Stimulated activated effector memory CD8-positive, alpha-beta T cell treated with anti-CD3 and anti-CD28 coated beads, Interleukin-12 subunit alpha, Interleukin-12 subunit beta, amount 100 ng/mL, for 72 hours (primary cell): Measurements from ENCODE around the gene LEMD3.
A peak's percentile ranks its signal among the peaks of the same experiment; 100 is the strongest.
"Not testable (repeated sequence)": the region's sequence is repeated elsewhere in the genome, so short reads cannot be mapped to it uniquely, and the experiment has no call there.

Experiments
- ATAC-seq: fragments of 150-1000 bp; cut with Tn5 transposase; 2 replicates; pipeline ENCODE4 v1.10.0; 2021
- DNase-seq, 2 donors: peaks; one replicate each; pipeline ENCODE4 v3.0.0; 2021 to 2022; ENCODE audit warnings: low spot score in 2 of 2
- H3K27ac Mint-ChIP-seq: one replicate; pipeline ENCODE4 v1.8.0; 2022; ENCODE audit warnings: mild to moderate bottlenecking, mixed read lengths
- H3K36me3 Mint-ChIP-seq: one replicate; pipeline ENCODE4 v1.8.0; 2022; ENCODE audit warnings: mild to moderate bottlenecking, mixed read lengths
- H3K4me1 Mint-ChIP-seq: one replicate; pipeline ENCODE4 v1.8.0; 2022; ENCODE audit warnings: mixed read lengths
- H3K4me3 Mint-ChIP-seq: one replicate; pipeline ENCODE4 v1.8.0; 2022; ENCODE audit warnings: mild to moderate bottlenecking, mixed read lengths
- H3K9me3 Mint-ChIP-seq: one replicate; pipeline ENCODE4 v1.8.0; 2022; ENCODE audit warnings: mixed read lengths

LEMD3 gene

GRCh38 chr12:65277994-65278575, 108.7 kb downstream of the LEMD3 start:
- Mint-ChIP-seq H3K4me1 (peaks cover 5% of the 10 kb centered on the region), H3K4me3 (peak overlapping the region; percentile 34), H3K27ac (no peak overlapping the region), H3K36me3 (no peaks in the 10 kb centered on the region), H3K9me3 (no peaks in the 10 kb centered on the region)
- DNase-seq (no peak), ATAC-seq (no peak)

GRCh38 chr12:65278576-65279368, 109.4 kb downstream of the LEMD3 start, which contains the start of gene MSRB3:
Gene MSRB3, plus strand, starts transcription at chr12:65278683. Its CDS starts 29,897 bp downstream, at chr12:65308580.
- Mint-ChIP-seq H3K4me3 (peak within 1 kb of the TSS; percentile 34), H3K36me3 (no peaks in the 10 kb centered on the region), H3K9me3 (no peaks in the 10 kb centered on the region), H3K27ac (no peak within 1 kb of the TSS), H3K4me1 (peaks cover 5% of the 10 kb centered on the region)
- ATAC-seq (peak; percentile 68), DNase-seq (peak in 1 of 2 donors; percentile 55)

DNA sequence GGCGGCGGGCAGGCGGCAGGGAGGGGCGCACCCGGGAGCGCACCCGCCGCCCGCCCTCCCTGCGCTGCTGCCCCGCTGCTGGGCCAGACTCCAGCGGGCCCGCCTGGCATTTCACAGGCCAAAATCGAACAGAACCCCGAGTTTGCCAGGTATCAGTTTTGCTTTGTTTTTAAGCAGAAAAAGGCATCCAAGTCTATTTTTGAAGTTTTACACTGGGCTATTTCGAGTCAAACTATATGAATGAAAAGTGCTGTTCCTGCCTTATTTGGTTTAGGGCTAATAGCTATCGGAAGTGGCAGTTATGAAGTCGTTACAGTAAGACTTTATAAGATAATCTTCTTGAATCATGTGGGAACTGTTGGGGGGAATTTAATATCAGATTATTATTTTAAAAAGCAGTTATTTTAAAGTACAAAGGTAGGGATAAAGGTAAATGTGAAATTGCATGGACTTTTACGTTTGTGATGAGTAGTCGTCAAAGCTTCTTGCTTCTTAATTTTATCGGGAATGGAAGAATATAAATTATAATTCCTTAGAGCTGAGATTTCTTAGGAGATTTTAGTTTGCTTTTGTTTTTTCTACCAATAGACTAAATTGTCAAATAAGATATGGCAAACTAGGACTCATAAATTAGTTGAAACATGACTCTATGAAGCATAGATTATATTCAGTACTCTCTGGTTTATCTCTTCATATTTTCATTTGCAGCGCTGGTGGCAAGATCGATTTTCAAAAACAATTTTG, 110.2 kb downstream of the LEMD3 start:
- H3K27ac Mint-ChIP-seq, result no peak overlapping the region
- no peaks in the 10 kb centered on the region for H3K9me3 Mint-ChIP-seq
- no peaks in the 10 kb centered on the region for H3K36me3 Mint-ChIP-seq
- H3K4me3 Mint-ChIP-seq, result peak overlapping the region; percentile 34
- ATAC-seq, result no peak
- no peak for DNase-seq
- H3K4me1 Mint-ChIP-seq, result peaks cover 5% of the 10 kb centered on the region

DNA sequence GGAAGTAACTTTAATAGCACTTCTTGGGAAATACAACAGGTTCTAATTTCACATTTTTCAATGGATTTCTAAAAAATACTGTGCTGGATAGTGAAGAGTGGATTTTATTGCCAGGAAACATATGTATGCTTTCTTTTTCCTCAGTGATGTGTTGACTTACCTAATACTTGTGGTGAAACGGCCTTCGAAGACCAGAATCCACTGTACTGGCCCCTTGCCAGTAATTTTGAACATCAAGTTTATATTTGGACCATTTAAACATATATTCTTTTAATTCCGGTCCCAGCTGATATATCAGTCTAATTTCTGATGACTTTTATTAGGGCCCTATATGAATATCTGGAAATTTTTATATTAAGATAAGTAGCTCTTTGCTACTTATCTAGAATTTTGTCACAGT, 110.9 kb downstream of the LEMD3 start:
- H3K27ac Mint-ChIP-seq, result no peak overlapping the region
- no peaks in the 10 kb centered on the region for H3K36me3 Mint-ChIP-seq
- DNase-seq, result no peak
- no peak for ATAC-seq
- no peaks in the 10 kb centered on the region for H3K9me3 Mint-ChIP-seq
- H3K4me3 Mint-ChIP-seq, result no peak overlapping the region
- H3K4me1 Mint-ChIP-seq, result peaks cover 5% of the 10 kb centered on the region

DNA sequence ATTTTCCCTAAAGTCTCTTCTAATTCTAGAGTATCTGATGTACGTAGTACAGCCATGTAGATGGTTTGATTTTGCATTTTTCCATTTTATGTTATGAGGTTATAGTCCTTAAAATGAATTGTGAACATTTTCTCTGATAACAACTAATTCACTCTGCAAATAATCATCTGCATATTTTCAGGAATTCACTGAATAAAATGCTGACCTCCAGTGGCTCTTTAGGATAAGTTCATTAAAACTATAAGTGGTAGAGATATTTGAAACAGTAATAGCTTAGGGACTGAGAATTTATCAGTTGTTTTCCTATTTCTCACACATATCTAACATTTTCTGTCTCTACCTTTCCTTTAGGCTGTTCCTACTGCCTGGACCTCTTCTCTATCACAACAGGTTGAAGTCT, 113.5 kb downstream of the LEMD3 start:
- ATAC-seq (no peak), DNase-seq (no peak)
- Mint-ChIP-seq H3K36me3 (no peaks in the 10 kb centered on the region), H3K4me3 (no peak overlapping the region), H3K4me1 (peaks cover 5% of the 10 kb centered on the region), H3K27ac (no peak overlapping the region), H3K9me3 (no peaks in the 10 kb centered on the region)

DNA sequence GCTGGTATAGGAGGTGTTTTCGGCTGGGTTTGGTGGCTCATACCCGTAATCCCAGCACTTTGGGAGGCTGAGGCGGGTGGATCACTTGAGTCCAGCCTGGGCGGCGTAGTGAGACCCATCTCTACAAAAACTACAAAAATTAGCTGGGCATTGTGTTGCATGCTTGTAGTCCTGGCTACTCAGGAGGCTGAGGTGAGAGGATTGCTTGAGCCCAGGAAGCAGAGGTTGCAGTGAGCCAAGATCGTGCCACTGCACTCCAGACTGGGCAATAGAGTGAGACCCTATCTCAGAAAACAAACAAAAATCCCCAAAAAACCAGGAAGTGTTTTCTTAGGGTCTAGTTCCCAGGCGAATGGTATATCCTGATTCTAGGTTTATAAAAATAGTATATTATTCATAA, 116.1 kb downstream of the LEMD3 start:
- not testable (repeated sequence) for H3K4me3 Mint-ChIP-seq, H3K27ac Mint-ChIP-seq, H3K9me3 Mint-ChIP-seq, H3K36me3 Mint-ChIP-seq, H3K4me1 Mint-ChIP-seq, DNase-seq, ATAC-seq

GRCh38 chr12:65287426-65287825, 118.0 kb downstream of the LEMD3 start:
- ATAC-seq (no peak), DNase-seq (no peak)
- H3K27ac Mint-ChIP-seq, result no peak overlapping the region
- no peaks in the 10 kb centered on the region for H3K9me3 Mint-ChIP-seq
- no peaks in the 10 kb centered on the region for H3K4me1 Mint-ChIP-seq
- H3K36me3 Mint-ChIP-seq, result no peaks in the 10 kb centered on the region
- H3K4me3 Mint-ChIP-seq, result no peak overlapping the region

- Mint-ChIP-seq H3K4me3 (no peak overlapping the region), H3K27ac (no peak overlapping the region), H3K4me1 (no peaks in the 10 kb centered on the region), H3K9me3 (peaks cover 5% of the 10 kb centered on the region), H3K36me3 (no peaks in the 10 kb centered on the region)
- ATAC-seq (no peak), DNase-seq (no peak)
Measured at GRCh38 chr12:65292241-65292640, 122.9 kb downstream of the LEMD3 start.

GRCh38 chr12:65293735-65294134, 124.4 kb downstream of the LEMD3 start:
- H3K9me3 Mint-ChIP-seq, result peaks cover 5% of the 10 kb centered on the region
- no peaks in the 10 kb centered on the region for H3K4me1 Mint-ChIP-seq
- no peak overlapping the region for H3K27ac Mint-ChIP-seq
- DNase-seq, result no peak
- ATAC-seq, result no peak
- H3K36me3 Mint-ChIP-seq, result no peaks in the 10 kb centered on the region
- H3K4me3 Mint-ChIP-seq, result no peak overlapping the region

- H3K4me1 Mint-ChIP-seq, result no peaks in the 10 kb centered on the region
- H3K4me3 Mint-ChIP-seq, result no peak overlapping the region
- no peak for ATAC-seq
- no peak overlapping the region for H3K27ac Mint-ChIP-seq
- no peak for DNase-seq
- H3K9me3 Mint-ChIP-seq, result peaks cover 5% of the 10 kb centered on the region
- H3K36me3 Mint-ChIP-seq, result no peaks in the 10 kb centered on the region
Measured at GRCh38 chr12:65294641-65295262, 125.4 kb downstream of the LEMD3 start.

DNA sequence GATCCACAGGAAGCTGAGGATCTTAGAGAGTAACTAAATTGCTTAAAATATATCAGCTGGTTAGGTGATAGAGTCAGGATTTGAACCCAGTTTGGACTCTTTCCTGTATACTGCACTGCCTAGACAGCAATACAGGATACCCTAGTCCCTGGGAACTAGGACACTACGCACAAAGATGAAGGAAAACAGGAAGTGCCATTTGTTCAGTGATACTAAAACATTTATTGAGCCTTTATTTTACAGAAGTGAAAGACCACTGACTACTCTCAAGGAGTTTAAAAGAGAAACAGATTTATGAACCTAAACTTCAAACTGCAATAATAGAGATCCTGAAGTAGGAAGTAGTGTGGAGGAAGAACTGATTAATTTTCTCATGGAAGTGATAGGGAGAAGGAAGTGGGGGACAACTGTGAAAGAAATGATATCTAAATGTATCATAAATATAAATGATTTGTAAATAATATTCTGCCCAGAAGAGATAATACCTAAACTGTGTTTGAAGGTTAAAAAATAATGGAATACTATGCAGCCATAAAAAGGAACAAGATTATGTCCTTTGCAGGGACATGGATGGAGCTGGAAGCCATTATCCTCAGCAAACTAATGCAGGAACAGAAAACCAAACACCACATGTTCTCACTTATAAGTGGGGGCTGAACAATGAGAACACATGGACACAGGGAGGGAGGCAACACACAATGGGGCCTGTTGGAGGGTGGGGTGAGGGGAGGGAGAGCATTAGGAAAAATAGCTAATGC, 127.3 kb downstream of the LEMD3 start:
- Mint-ChIP-seq H3K27ac (no peak overlapping the region), H3K9me3 (peaks cover 5% of the 10 kb centered on the region), H3K4me1 (no peaks in the 10 kb centered on the region), H3K36me3 (no peaks in the 10 kb centered on the region), H3K4me3 (no peak overlapping the region)
- no peak for ATAC-seq
- no peak for DNase-seq
